M059J (cell line): ENCODE data around the gene VKORC1L1. TPM values are rescaled to one million over a fixed set of nuclear protein-coding genes. Genes with fewer than 3 reads are reported as not detected.
"Not testable (repeated sequence)": the region's sequence is repeated elsewhere in the genome, so short reads cannot be mapped to it uniquely, and the experiment has no call there.

Experiments
- DNase-seq: peaks from one replicate; pipeline ENCODE4 v3.0.0-alpha.2; 2012; ENCODE audit warnings: low read depth
- total RNA-seq: library from RNA; depleted of rRNA; stranded (reverse); fragments of >200 nt; shearing (Covaris generic); gene quantifications from 2 replicates; pipeline ENCODE4 v1.2.3, GENCODE V29; 2014; rRNA removed

Gene VKORC1L1
- total RNA-seq = 12.5 and 20.0 TPM in 2 replicates

DNA sequence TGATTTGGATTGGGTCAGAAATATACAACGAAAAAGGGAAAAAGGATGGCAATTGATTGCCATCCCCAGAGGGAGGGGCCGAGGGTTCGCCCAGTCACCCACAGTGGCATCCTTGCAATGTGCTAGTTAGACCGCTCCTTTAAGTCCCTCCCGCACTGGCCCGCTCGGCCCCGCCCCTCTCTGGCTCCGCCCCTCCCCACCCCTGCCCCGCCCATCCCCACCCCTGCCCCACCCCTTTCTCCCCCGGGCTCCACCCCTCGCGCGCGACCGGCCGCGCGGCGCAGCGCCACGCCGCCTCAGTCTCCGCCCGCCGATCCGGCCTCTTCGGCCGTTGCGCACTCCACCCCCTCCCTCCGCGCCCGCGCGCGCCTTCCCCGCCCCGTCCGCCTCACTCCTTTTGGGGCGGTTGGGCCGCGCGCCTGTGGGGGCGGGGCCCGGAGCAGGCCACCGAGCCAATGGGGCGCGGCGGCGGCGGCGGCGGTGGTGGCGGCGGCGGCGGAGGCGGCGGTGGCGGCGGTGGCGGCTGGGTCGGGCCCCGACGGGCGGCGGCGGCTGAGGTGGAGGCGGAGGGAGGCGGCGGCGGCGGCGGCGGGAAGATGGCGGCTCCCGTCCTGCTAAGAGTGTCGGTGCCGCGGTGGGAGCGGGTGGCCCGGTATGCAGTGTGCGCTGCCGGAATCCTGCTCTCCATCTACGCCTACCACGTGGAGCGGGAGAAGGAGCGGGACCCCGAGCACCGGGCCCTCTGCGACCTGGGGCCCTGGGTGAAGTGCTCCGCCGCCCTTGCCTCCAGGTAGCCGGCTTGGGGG lies at the start of gene VKORC1L1:
Gene VKORC1L1, plus strand, starts transcription at position 299 of the 806 bp plus-strand sequence. Its CDS starts 298 bp downstream, at position 597.
- peak; percentile 89 for DNase-seq

DNA sequence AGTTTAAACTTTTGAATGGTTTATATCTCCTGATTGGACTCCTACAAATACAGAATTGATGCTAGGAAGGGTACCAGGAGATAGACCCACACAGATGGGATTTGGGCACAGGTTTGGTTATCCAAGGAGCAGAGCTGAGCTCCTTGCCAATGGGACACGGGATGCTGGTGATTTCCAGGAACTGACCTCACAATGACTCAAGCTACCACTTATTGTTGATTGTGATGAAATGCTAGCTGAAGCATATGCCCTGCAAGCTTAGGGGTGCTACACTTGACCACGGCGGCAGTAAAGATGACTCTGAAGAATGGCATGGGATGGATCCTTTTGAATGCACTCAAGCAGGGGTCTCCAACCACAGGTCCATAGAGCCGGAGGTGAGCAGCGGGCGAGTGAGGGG lies 45.5 kb upstream of the VKORC1L1 start:
- DNase-seq = peak; percentile 37

DNA sequence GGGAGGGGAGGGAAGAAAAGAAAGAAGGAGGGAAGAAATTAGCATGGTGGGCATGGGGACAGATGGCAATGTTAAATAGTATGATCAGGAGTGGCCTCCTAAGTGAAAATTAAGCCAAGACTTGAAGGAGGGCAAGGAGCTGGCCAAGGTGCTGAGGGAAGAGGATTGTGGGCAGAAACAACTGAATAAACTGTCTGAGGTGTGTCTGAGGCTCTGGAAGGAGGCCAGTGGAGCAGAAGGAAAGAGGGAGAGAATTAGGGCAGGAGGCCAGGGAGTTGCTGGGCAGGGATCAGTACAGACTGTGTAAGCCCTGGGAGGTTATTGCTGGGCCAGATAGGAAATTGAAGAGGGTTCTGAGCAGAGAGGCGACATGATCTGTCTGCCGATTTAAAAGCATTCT lies 40.6 kb upstream of the VKORC1L1 start:
- peak; percentile 51 for DNase-seq

DNA sequence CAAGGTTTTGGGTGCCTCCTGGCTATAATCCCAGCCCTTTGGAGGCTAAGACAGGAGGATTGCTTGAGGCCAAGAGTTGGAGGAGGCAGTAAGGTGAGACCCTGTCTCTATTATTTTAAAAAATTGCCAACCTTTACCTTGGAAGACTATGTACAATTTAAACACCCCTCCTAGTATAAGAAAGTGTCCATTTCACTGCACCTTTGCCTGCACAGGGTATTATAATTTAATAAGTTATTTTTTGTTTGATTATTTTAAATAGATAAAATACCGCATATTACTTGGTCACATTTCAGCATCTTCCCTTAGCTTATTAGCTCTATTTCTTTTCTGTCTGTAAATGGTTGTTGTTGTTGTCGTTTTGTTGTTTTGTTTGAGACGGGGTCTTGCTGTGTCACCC lies 36.2 kb upstream of the VKORC1L1 start:
- DNase-seq = not testable (repeated sequence)

DNA sequence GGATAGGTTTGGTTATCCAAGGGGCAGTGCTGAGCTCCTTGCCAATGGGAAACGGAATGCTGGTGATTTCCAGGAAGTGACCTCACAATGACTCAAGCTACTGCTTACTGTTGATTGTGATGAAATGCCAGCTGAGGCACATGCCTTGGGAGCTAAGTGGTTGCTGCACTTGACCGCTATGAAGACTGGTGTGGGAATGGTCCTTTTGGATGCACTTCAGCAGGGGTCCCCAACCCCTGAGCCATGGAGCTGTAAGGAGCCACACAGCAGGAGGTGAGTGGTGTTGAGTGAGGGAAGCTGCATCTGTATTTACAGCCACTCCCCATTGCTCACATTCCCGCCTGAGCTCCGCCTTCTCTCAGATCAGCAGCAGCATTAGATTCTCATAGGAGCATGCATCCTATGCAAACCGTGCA lies 35.3 kb upstream of the VKORC1L1 start:
- DNase-seq = peak; percentile 54

DNA sequence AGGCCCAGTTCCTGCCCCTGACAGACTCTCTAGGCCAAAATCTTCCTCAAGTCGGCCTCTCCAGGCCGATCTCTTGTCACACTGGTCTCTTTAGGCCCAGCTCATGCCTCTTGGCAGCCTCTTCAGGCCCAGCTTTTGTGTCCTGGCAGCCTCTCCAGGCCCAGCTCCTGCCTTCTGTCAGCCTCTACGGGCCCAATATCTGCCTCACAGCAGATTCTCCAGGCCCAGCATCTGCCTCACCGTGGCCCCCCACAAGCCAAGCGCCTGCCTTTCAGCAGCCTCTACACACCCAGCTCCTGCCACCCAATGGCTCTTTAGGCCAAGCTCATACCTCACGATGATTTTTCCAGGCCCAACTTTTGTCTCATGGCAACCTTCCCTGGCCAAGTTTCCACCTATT lies 33.0 kb upstream of the VKORC1L1 start:
- no peak for DNase-seq

DNA sequence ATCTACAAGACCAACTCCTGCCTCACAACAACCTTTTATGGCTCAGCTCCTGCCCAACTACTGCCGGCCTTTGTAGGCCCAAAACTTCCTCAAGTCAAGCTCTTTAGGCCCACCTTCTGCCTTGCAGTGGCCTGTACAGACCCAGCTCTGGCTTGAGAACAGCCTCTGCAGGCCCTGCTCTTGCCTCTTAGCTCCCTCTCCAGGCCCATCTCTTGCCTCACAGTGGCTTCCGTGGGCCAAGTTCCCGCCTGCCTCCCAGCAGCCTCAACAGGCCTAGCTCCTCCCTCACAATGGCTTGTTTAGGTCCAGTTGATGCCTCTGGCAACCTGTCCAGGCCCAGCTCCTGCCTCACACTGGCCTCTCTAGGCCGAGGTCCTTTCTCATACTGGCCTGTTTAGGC lies 32.4 kb upstream of the VKORC1L1 start:
- DNase-seq = no peak

DNA sequence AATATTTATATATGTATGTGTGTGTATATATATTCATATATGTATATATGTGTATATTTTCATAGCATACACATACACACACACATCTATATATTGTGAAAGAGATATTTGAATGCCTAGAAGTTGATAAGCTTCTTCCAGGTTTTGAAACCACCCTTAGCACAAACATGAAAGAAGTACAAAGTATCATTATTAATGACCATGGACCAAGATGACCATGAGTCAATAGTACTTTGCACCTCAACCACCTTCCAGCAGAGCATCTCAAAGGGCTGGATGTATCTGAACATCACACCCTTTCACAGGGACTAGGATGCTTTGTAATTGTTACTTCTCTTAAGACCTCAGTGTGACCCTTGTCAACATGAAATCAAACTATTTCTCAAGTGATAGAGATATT lies 29.3 kb upstream of the VKORC1L1 start:
- not testable (repeated sequence) for DNase-seq

DNA sequence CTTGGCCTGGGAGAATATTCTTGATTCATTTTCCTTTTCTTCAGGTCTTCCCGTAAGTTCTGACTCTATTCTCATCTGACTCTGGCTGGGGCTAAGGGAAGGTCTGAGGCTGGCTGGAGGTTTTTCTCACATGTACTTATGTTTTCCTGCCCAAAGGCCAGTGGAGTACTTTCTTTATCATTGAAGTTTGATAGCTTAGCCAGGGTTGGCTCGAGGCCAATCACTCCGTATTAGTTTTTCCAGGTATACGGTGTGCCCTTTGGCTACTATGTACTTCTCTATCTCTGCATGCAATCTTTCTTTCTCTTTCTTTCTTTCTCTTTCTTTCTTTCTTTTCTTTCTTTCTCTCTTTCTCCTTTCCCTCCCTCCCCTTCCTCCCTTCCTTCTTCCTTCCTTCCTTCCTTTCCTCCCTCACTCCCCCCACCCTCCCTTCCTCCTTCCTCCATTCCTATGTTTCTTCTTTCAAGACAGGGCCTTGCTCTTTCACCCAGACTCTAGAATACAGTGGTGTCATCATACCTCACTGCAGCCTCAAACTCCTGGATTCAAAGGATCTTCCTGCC lies 26.8 kb upstream of the VKORC1L1 start:
- no peak for DNase-seq

DNA sequence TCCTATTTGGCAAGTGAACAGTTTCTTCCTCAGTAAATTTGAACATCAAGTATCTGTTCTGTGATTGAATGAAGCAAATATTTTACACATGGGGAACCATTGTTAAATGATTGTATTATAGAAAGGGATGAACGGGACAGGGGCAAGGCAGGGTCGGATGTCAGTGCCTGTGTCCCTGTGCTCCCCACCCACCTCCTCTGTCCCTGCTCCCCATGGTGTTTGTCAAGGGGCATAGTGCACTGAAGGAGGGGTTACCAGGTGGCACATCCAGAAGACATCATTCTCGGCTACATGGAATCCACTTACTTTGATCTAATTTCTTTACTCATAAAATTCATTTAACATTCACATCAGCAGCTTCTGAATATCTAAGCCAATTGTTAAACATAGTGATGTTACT lies 19.4 kb upstream of the VKORC1L1 start:
- DNase-seq = not testable (repeated sequence)

DNA sequence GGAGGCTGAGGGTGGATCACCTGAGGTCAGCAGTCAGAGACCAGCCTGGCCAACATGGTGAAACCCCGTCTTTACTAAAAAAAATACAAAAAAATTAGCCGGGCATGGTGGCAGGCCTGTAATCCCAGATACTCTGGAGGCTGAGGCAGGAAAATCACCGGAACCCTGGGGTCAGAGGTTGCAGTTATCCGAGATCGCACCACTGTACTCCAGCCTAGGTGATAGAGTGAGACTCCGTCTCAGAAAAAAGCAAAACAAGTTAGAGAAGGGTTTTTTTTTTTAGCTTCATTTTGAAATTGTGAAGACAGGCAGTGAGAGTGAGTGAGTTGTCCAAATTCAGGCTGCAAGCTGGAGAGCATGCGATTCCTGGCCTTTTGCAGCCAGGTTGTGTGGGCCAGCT lies 19.0 kb upstream of the VKORC1L1 start:
- DNase-seq = not testable (repeated sequence)

DNA sequence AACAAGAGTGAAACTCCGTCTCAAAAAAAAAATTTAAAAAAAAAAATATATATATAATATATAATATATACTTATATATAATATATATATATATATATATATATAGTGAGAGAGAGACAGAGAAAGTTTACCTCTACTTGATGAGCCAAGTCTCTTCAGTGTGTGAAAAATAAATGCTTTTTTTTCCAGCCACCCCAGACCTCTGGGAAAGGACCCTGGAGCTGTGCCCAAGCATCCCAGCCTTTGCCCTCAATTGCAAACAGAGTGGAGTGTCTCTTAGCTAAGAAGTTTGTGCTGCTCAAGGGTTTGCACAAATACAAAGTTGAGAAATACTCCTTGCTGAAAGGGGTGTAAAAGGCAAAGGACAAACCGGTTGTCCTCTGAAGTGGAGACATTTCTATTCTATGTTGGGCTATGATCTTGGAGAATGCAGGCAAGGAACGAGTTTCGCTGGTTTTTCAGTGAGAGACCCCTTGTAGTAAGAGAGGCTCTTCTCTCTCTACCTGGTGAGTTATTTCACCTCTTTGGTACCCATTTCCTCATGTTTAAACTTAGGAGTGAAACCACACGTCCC lies 15.5 kb upstream of the VKORC1L1 start:
- DNase-seq = not testable (repeated sequence)

DNA sequence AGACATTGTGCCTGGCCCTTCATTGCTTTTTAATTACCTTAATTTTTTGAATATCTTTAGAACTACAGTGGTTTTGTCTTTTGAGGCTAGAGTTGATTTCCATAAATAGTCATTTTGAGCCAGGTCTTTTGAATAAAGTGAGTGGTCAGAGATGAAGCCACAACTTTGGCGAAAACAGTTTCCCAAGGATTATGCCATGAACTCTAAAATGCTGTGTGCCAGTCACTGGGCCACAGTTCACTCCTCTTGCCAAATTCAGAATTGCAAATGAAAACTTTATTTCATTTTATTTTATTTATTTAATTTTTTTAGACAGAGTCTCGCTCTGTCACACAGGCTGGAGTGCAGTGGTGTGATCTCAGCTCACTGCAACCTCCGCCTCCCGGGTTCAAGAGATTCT lies 14.2 kb upstream of the VKORC1L1 start:
- not testable (repeated sequence) for DNase-seq

DNA sequence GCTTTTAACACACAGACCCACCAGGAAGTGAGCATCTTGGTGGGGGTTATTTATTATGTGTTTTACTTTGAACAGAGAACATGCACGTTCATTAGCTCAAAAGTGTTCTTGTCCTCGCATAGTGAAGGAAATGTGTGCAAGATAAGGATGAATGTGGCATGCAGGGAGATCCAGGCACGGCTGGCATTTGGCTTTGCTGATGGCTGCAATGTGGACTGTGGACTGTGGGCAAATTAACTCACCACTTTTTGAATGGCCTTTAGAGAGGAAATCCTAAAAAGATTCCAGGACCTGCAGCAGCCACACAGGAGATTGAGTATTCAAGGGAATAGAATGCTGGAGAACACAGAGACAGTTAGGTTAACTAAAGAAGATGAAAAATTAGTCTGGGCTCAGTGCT lies 6.6 kb upstream of the VKORC1L1 start:
- DNase-seq = not testable (repeated sequence)

DNA sequence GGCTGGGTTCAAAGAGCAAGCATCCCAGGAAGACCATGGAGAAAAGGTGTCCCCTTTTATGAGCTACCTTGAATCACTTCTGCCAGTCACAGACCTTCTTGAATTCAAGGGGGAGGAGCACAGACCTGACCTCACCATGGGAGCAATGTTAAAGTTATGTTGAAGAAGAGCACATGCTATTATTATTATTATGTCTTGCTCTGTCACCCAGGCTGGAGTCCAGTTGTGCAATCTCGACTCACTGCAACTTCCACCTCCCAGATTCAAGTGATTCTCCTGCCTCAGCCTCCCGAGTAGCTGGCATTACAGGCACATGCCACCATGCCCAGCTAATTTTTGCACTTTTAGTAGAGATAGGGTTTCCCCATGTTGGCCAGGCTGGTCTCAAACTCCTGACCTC lies 5.2 kb upstream of the VKORC1L1 start:
- DNase-seq = not testable (repeated sequence)

DNA sequence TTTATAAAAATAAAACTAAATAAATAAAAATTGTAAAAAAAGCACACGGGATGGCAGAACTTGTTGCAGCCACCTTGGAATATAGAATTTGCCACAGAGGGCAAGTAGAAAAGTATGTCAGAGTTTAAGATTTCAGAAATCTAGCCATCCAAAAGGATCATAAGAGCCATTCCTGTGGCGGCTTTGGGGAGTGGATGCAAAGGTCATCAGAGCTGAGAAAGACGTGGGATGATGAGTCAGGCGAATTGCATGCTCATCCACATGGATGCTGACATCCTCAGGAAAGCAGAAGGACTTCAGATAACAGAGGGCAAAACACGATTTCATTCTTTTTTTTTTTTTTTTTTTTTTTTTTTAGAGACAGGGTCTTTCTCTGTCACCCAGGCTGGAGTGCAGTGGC lies 3.6 kb upstream of the VKORC1L1 start:
- DNase-seq = peak; percentile 79

DNA sequence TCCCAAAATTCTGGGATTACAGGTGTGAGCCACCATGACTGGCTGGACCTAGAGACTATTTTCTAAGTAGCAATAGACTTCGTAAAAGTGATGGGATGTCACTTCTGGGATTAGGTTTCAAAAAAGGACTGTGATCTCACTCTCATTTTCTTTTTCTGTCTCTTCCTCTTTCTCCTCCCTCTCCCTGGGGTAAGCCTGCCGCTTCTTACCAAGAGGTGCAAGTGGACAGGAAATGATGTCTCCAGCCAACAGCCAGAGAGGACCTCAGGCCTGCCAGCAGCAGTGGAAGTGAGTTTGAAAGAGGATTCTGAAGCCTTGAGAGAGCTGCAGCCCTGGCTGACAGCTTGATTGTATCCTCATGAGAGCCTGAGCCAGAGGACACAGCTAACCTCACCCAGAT lies 1.4 kb upstream of the VKORC1L1 start:
- DNase-seq = peak; percentile 38

DNA sequence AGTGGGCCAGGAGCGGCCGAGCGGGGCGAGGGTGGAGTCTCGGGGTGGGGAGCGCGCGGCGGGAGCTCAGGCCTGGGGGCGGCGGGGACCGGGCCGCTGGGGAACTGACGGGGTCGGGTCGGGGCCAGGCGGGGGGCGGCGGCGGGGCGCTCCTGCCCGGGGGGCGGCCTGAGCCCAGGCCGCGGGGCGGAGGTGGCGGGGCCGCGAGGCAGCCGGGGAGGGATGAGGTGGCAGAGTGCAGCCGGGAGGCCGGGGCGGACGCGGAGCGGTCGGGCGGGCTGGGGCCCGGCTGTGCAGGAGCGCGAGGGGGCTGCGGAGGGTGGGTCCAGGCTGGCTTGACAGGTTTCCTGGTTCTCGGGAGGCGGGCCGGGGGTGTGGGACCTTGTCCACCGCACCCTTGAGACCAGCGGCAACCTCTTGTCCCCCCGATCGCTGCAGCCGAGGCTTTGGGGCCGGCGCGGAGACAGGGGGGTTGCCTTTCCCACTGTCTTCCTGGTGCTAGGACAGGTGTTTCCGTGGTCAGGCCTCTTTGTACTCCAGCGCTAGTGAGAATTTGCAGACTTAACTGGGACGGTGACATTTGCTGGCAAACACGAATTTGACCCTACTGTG lies 814 bp downstream of the VKORC1L1 start:
- DNase-seq = peak; percentile 10

DNA sequence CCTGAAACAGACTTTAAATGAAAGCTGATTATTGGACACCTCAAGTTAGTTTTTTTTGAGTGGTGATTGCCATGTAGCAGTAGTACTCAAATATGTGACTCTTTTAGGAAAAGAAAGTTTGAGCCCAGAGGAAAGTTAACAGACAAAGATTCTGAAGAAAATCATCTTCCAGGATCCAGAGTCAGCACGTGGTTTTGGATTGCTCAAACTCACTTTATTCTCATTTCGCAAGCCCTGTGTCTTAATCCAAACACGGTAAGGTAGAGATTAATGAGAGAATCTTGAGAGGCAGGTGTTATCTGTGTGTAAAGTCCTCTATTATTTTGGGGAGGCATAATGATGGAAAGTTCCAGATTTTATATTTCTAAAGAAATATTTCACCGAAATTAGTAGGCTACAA lies 2.8 kb downstream of the VKORC1L1 start:
- DNase-seq = not testable (repeated sequence)

DNA sequence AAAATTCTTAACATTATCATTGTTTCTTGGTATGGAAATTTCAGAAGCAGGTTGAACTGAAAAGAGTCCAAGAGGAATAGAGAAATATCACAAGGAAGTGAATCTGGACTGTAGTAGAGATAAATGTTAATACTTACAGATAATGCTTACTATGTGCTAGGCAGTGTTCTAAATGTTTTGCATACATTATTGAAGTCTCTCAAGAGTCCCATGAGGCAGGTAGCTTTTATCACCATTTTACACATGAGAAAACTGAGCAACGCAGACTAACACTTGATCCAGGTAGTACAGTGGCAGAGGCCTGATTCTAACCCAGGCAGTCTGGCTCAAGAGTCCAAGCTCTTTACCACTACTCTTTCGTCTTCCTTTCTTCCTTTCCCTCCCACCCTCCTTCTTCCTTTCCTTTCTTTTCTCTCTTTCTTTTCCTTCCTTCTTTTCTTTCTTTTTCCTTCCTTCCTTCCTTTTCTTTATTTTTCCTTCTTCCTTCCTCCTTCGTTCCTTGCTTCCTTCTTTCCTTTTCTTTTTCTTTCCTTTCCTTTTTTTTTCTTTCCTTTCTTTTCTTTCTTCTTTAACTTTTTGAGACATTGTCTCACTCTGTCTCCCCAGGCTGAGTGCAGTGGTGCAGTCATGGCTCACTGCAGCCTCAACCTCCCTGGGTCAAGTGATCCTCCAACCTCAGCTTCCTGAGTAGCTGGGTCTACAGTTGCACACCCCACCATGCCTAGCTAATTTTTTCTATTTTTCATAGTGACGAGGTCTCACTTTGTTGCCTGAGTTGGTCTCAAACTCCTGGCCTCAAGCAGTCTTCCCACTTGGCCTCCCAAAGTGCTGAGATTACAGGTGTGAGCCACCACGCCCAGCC lies 6.6 kb downstream of the VKORC1L1 start:
- DNase-seq = not testable (repeated sequence)

DNA sequence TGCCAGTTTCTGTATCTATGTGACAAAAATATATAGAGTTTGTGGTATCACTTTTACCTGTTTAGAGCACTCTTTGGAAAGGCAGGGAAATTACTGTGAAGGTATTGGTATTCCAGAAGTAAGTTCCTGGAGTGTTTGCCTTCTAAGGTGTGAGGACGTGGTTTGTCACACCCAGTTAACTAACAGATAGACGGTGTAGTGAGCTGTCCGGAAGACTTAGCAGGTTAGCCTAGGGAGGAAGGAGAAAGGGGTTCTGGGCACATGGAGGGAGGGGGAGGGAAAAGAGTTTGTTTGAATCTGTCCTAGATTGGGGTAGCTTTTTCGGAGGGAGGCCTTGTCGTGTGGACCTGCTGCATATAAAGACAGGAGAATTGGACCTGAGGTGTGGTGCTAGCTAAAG lies 7.4 kb downstream of the VKORC1L1 start:
- DNase-seq = not testable (repeated sequence)

DNA sequence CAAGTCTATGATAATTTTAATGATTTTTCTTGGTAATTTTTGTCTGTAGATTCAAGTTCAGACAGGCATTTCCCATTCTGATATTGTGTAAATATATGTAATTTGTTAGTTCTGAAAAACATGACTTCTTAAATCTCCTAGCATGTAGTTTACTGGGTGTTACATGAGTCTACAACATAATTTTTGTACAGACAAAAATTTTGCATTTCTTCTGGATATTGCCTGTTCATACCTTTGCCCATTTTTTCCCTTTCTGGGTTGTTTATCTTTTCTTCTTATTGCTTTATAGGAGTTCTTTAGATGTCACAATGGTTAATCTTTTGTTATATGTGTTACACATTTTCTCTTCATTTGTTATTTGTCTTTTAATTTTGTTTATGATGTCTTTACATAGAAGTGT lies 12.1 kb downstream of the VKORC1L1 start:
- not testable (repeated sequence) for DNase-seq
